Glutamatergic neuron (in vitro differentiated cells): Measurements from ENCODE around the gene CHID1. TPM values are rescaled to one million over a fixed set of nuclear protein-coding genes. Genes with fewer than 3 reads are reported as not detected.

Experiments used
- DNase-seq: peaks from one replicate; pipeline ENCODE4 v3.0.0; 2022
- H3K27ac Mint-ChIP-seq: one replicate; pipeline ENCODE4 v1.8.0; 2020; ENCODE audit warnings: mild to moderate bottlenecking, mixed read lengths, inconsistent platforms; ENCODE audit not compliant: unreplicated experiment
- H3K27me3 Mint-ChIP-seq: one replicate; pipeline ENCODE4 v1.8.0; 2020; ENCODE audit warnings: mild to moderate bottlenecking, moderate library complexity, mixed read lengths, inconsistent platforms; ENCODE audit not compliant: unreplicated experiment
- H3K36me3 Mint-ChIP-seq: one replicate; pipeline ENCODE4 v1.8.0; 2020; ENCODE audit warnings: mild to moderate bottlenecking, mixed read lengths, inconsistent platforms; ENCODE audit not compliant: unreplicated experiment
- H3K4me1 Mint-ChIP-seq: one replicate; pipeline ENCODE4 v1.8.0; 2020; ENCODE audit warnings: mild to moderate bottlenecking, low read depth, mixed read lengths, inconsistent platforms; ENCODE audit not compliant: unreplicated experiment
- H3K4me3 Mint-ChIP-seq: one replicate; pipeline ENCODE4 v1.8.0; 2020; ENCODE audit warnings: mild to moderate bottlenecking, mixed read lengths, inconsistent platforms; ENCODE audit not compliant: unreplicated experiment
- H3K9me3 Mint-ChIP-seq: one replicate; pipeline ENCODE4 v1.8.0; 2020; ENCODE audit warnings: mild to moderate bottlenecking, moderate library complexity, mixed read lengths, inconsistent platforms; ENCODE audit not compliant: unreplicated experiment
- total RNA-seq: library from RNA; stranded (reverse); fragmentation: NEBNext Ultra II Directional; extraction: Animal tissue kit (Norgen Biotek cat#: 25700); gene quantifications from one replicate; pipeline ENCODE4 v1.2.1, GENCODE V29; 2021; ENCODE audit not compliant: unreplicated experiment
- TF ChIP-seq, protein P1 (sequence below): fragments of 200-600 bp; sonication (generic); IDR thresholded peaks from one replicate; pipeline ENCODE4 v1.5.0; 2021; ENCODE audit not compliant: partially characterized antibody, unreplicated experiment

Gene CHID1
- total RNA-seq, 1 donor from 2014 or later = 56.1 TPM

- H3K4me1 Mint-ChIP-seq = peaks cover 12% of the 10 kb centered on the region
- TF ChIP-seq, protein P1, sequence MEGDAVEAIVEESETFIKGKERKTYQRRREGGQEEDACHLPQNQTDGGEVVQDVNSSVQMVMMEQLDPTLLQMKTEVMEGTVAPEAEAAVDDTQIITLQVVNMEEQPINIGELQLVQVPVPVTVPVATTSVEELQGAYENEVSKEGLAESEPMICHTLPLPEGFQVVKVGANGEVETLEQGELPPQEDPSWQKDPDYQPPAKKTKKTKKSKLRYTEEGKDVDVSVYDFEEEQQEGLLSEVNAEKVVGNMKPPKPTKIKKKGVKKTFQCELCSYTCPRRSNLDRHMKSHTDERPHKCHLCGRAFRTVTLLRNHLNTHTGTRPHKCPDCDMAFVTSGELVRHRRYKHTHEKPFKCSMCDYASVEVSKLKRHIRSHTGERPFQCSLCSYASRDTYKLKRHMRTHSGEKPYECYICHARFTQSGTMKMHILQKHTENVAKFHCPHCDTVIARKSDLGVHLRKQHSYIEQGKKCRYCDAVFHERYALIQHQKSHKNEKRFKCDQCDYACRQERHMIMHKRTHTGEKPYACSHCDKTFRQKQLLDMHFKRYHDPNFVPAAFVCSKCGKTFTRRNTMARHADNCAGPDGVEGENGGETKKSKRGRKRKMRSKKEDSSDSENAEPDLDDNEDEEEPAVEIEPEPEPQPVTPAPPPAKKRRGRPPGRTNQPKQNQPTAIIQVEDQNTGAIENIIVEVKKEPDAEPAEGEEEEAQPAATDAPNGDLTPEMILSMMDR = no peak
- peaks cover 23% of the 10 kb centered on the region for H3K27me3 Mint-ChIP-seq
- H3K9me3 Mint-ChIP-seq = peaks cover 11% of the 10 kb centered on the region
- peak overlapping the region; percentile 94 for H3K27ac Mint-ChIP-seq
- peaks cover 7% of the 10 kb centered on the region for H3K36me3 Mint-ChIP-seq
- DNase-seq = no peak
- H3K4me3 Mint-ChIP-seq = peak overlapping the region; percentile 68
Observed at GRCh38 chr11:889687-890475, 20.7 kb downstream of the CHID1 start.

DNA sequence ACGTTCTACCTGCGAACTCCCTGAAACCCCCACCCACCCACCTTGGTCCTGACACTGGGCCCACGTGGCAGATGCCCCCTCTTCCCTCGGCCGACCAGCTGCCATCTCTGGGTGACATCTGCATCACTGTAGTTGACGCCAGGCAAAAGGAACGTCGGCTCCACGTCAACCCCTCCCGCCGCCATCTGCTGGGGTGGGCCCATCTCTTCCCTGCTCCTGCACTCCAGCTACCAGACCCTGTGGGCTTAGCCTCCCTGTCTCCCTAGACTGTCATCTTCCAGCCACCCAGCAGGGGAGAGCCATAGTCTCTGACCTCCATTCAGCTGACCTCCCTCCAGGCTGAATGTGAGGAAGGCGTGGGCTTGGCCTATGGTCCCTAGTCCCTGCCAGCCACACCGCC, 21.4 kb downstream of the CHID1 start:
- peaks cover 11% of the 10 kb centered on the region for H3K9me3 Mint-ChIP-seq
- peak overlapping the region; percentile 94 for H3K27ac Mint-ChIP-seq
- peak overlapping the region; percentile 68 for H3K4me3 Mint-ChIP-seq
- peaks cover 22% of the 10 kb centered on the region for H3K27me3 Mint-ChIP-seq
- peaks cover 12% of the 10 kb centered on the region for H3K4me1 Mint-ChIP-seq
- peak; percentile 69 for DNase-seq
- H3K36me3 Mint-ChIP-seq = peaks cover 7% of the 10 kb centered on the region
- TF ChIP-seq, protein P1 = no peak

GRCh38 chr11:888310-889212, 22.0 kb downstream of the CHID1 start:
- DNase-seq = peak; percentile 47
- H3K27me3 Mint-ChIP-seq = peaks cover 22% of the 10 kb centered on the region
- TF ChIP-seq, protein P1 = no peak
- peaks cover 7% of the 10 kb centered on the region for H3K36me3 Mint-ChIP-seq
- peaks cover 11% of the 10 kb centered on the region for H3K9me3 Mint-ChIP-seq
- H3K27ac Mint-ChIP-seq = peak overlapping the region; percentile 94
- H3K4me1 Mint-ChIP-seq = peaks cover 12% of the 10 kb centered on the region
- H3K4me3 Mint-ChIP-seq = peak overlapping the region; percentile 30

- peaks cover 8% of the 10 kb centered on the region for H3K36me3 Mint-ChIP-seq
- H3K9me3 Mint-ChIP-seq = peaks cover 11% of the 10 kb centered on the region
- H3K27me3 Mint-ChIP-seq = peaks cover 23% of the 10 kb centered on the region
- TF ChIP-seq, protein P1 = no peak
- H3K4me3 Mint-ChIP-seq = no peak overlapping the region
- H3K4me1 Mint-ChIP-seq = peaks cover 12% of the 10 kb centered on the region
- DNase-seq = no peak
- H3K27ac Mint-ChIP-seq = no peak overlapping the region
Observed at GRCh38 chr11:887589-887988, 23.0 kb downstream of the CHID1 start.
